SU-DHL-6 (cell line): ENCODE data around the gene UBE2A.

ENCODE experiments used
- EZH2phosphoT487 ChIP-seq: fragments of 200-600 bp; sonication (generic), shearing (Covaris generic); conservative IDR thresholded peaks from 2 replicates; pipeline ENCODE4 v1.6.1; 2018; ENCODE audit warnings: mild to moderate bottlenecking, antibody characterized with exemption, low read length, moderate library complexity, mixed read lengths
- TF ChIP-seq, protein P1 (sequence below): fragments of 200-600 bp; sonication (generic); IDR thresholded peaks from one replicate; pipeline ENCODE4 v1.5.1; 2017; ENCODE audit warnings: antibody characterized with exemption, mild to moderate bottlenecking, low read length, moderate library complexity; ENCODE audit not compliant: insufficient read depth, poor library complexity, severe bottlenecking

DNA sequence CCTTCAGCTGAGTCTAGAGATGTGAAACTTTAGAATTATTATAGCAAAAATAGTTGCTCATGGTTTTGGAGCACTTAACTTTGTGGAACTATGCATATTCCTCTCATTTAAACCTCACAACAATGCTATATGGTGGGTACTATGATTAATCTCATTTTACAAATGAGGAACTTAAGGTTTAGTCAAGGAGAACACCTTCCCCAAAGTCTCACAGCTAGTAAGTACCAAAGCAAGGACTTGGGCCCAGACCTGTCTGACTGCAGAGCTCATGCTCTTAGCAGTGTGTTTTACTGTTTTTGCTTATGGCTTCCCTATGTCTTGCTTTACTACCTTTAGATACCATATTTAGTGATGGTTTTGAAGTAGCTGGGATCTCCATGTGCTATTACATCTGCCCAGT, 5.1 kb downstream of the UBE2A start:
- TF ChIP-seq, protein P1, sequence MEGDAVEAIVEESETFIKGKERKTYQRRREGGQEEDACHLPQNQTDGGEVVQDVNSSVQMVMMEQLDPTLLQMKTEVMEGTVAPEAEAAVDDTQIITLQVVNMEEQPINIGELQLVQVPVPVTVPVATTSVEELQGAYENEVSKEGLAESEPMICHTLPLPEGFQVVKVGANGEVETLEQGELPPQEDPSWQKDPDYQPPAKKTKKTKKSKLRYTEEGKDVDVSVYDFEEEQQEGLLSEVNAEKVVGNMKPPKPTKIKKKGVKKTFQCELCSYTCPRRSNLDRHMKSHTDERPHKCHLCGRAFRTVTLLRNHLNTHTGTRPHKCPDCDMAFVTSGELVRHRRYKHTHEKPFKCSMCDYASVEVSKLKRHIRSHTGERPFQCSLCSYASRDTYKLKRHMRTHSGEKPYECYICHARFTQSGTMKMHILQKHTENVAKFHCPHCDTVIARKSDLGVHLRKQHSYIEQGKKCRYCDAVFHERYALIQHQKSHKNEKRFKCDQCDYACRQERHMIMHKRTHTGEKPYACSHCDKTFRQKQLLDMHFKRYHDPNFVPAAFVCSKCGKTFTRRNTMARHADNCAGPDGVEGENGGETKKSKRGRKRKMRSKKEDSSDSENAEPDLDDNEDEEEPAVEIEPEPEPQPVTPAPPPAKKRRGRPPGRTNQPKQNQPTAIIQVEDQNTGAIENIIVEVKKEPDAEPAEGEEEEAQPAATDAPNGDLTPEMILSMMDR, result no peak
- no peak for TF ChIP-seq EZH2phosphoT487
